Hepatocyte (in vitro differentiated cells): ENCODE results near the gene MINDY4.

Source experiments
- CTCF ChIP-seq: fragments of 200-600 bp; sonication (generic); IDR thresholded peaks from 2 replicates; pipeline ENCODE4 v1.5.1; 2016; ENCODE audit warnings: antibody characterized with exemption, mild to moderate bottlenecking; ENCODE audit not compliant: poor library complexity
- EZH2 ChIP-seq: fragments of 200-600 bp; sonication (generic); IDR thresholded peaks from 2 replicates; pipeline ENCODE4 v1.6.1; 2016; ENCODE audit warnings: antibody characterized with exemption, mild to moderate bottlenecking, borderline replicate concordance

- TF ChIP-seq CTCF (no peak), EZH2 (no peak)
Observed at GRCh38 chr7:30765408-30765807, 5.8 kb upstream of the MINDY4 start.
